ENCODE measurements around the gene SAXO2. TPM values are rescaled to one million over a fixed set of nuclear protein-coding genes. Genes with fewer than 3 reads are reported as not detected.
"Not testable (repeated sequence)": the region's sequence is repeated elsewhere in the genome, so short reads cannot be mapped to it uniquely, and the experiment has no call there.

Gene SAXO2
- polyA plus RNA-seq, 4 donors, result 4.4 to 8.9 (median 6.7) TPM

DNA sequence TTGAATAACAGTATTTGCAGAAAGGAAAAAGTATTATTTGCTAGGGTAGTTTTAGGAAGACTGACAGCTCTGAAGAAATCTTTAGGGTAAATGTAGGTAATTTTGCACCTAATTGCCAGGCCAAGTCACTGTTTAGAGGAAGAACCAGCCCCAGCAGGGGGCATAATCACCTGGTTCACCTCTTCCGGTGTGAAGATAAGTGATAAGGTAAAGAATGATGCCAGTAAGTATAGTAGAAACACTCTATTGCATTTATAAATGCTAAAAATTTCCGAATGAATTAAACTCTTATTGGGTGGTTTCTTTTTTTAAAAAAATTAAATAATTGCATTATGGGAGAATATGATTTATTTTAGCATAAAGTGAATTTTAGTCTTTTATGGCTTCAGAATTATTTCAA is 21.8 kb downstream of the SAXO2 start:
- not testable (repeated sequence) for DNase-seq (ENCODE audit: low read depth in 4 of 4, low spot score in 2 of 4)

DNA sequence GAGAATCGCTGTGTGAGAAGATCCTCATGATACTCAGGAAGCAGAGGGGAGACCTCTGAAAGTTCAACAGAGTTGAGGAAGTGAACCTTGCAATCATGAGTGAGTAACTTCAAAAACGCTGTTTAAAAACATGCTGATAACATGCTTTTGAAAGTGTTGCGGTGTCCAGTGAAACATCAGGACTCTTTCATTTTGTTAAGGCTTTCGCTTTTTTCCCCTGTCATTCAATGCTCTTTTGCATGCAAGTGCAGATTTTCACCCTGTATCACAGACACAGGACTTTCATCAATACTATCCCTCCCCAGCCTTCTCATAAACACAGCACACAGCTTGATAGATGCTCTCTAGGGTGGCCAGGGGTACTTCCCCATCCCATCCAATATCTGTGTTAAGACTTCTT is 23.9 kb downstream of the SAXO2 start:
- not testable (repeated sequence) for DNase-seq (ENCODE audit: low read depth in 4 of 4, low spot score in 2 of 4)

DNA sequence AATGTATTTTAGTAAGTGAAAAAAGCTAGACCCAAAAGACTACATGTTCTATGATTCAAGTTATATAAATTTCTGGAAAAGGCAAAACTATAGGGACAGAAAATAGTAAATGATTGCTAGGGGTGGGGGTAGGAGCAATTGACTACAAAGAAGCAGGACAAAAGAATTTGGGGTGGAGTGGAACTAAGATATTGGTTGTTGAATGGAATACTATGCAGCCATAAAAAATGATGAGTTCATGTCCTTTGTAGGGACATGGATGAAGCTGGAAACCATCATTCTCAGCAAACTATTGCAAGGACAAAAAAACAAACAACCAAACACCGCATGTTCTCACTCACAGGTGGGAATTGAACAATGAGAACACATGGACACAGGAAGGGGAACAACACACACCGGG is 25.6 kb downstream of the SAXO2 start:
- not testable (repeated sequence) for DNase-seq (ENCODE audit: low read depth in 4 of 4, low spot score in 2 of 4)

DNA sequence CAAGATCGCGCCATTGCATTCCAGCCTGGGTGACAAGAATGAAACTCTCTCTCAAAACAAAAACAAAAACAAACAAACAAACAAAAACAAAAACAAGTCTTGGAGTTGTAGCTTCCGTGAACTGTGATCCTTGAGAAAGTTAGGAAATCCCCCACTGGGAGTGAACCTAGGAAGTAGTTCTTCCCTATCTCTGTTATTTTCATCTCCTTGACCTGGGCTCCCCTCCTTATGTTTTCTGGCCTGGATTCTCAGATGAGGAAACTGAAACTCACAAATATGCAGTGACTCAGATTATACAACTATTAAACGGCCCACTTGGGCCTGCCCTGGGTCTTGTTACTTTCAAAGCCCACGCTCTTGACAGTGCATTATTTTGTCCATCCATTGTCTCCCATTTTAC is 29.7 kb downstream of the SAXO2 start:
- no peak for DNase-seq (ENCODE audit: low read depth in 4 of 4, low spot score in 2 of 4)

DNA sequence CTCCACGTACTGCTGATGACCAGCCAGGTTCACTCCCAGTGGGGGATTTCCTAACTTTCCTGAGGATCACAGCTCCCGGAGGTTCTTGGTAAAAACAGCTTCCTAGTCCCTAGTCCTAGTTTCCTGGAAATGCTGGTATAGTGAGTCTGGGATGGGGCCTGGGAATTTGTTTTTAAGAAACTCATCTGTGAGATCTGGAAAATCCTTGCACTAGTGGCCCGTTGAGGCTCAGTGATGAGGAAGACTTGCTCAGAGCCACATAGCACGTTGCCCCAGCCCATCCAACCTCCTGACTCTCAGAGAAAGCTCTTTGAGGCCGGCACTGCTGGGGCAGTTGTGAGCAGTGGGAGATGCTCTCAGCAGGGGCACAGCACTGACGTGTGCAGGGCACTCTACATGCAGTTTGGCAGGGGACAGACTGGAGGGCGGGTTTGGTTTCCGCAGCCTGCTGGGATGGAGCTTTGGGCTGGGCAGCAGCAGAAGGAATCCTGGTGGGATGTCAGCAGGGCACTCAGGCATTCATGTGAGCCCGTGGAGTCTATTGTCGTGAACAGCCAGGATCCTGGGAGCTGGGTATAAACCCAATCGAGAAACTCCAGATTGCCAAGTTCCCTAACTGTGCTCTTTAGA is 31.6 kb downstream of the SAXO2 start:
- no peak for DNase-seq (ENCODE audit: low read depth in 4 of 4, low spot score in 2 of 4)

DNA sequence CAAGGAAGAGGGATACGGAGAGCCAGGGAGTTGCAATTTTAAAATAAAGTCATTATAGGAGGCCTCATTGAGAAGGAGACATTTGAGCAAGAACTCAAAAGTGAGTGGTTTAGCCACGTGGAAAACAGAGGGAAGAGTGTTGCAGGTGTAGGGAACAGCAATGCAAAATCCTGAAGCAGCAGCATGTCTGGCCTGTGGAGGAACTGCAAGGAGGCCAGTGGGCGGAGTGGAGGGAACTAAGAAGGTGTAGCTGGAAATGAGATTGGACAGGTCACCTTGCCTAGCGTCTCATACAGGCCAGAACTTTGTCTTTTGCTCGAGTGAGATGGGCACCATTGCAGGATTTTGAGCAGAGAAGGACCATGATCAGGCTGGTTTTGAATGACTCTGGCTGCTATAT is 34.9 kb downstream of the SAXO2 start:
- no peak for DNase-seq (ENCODE audit: low read depth in 4 of 4, low spot score in 2 of 4)

DNA sequence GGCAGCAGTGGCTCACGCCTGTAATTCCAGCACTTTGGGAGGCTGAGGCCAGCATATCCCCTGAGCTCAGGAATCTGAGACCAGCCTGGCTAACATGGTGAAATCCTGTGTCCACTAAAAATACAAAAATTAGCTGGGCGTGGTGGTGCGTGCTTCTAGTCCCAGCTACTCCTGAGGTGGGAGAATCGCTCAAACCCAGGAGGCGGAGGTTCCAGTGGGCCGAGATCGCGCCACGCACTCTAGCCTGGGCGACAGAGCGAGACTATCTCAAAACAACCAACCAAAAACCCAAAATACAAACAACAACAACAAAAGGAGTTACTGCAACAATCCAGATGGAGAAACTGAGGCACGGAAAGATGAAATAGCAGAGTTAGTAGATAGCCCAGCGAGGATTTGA is 35.4 kb downstream of the SAXO2 start:
- no peak for DNase-seq (ENCODE audit: low read depth in 4 of 4, low spot score in 2 of 4)

DNA sequence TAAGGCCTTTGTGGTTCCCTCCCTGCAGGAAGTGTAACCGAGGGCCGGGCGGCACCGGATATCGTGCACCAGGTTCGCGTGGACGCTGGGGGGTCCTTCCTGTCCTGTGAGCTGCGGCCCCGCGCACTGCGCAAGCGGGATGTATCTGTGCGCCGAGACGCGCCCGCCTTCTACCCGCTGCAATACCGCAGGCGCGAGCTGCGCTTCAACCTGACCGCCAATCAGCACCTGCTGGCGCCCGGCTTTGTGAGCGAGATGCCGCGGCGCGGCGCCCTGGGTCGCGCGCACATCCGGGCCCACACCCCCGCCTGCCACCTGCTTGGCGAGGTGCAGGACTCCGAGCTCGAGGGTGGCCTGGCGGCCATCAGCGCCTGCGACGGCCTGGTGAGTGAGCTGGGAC is 35.9 kb downstream of the SAXO2 start:
- peak in 2 of 4 donors; percentile 1 to 11 for DNase-seq (ENCODE audit: low read depth in 4 of 4, low spot score in 2 of 4)

DNA sequence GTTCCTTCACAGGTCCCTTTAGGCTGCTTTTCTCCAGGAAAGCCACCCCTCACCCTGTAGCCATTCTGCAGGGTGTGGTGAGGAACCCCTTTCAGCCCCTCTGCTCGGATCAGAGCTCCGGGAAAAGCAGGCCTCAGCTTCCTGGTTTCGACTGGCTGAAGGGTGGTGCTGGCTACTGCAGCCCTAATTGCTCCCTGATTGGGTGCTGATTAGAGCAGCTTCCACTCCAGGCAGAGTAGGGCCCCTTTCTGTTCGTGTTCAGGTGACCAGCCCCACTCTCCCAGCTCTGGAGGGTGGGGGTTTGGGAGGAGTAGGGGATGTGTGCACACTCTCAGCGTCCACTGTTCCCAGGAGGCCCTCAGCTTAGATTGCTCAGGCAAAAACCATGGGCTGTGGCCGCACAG is 36.9 kb downstream of the SAXO2 start:
- not testable (repeated sequence) for DNase-seq (ENCODE audit: low read depth in 4 of 4, low spot score in 2 of 4)

DNA sequence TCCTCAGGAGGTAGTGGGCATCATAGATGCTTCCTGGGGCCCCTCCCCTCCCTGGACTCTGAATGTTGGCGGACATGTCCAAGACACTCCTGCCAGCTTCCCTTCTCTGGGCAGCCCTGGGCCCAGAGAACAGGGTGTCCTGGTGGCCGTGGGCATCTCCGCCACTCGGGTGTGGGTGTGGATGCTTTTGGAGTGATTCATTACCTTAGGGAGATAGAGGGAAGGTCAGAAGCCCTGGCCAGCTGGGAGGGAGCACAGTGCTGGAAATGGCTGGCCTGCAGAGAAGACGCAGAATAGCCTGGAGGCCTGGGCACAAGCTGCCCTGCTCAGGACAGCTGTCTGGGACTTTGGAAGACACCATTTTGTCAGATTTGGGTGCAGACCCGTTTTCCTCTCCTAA is 37.7 kb downstream of the SAXO2 start:
- DNase-seq (ENCODE audit: low read depth in 4 of 4, low spot score in 2 of 4), result not testable (repeated sequence)

DNA sequence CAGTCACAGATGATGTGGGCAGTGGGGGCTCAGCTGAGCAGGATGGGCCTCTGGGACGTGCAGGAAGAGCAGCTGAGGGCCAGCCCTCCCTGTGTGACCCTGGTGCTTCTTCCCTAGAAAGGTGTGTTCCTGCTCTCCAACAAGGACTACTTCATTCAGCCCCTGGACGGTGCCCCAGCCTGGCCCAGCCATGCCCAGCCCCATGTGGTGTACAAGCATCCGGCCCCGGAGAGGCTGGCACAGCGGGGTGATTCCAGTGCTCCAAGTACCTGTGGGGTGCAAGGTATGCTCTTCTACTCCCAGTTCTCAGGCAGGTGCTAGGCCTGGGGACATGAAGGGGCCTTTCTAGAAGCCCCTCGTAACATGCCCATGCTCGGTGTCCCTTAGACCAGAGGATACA is 38.3 kb downstream of the SAXO2 start:
- no peak for DNase-seq (ENCODE audit: low read depth in 4 of 4, low spot score in 2 of 4)

DNA sequence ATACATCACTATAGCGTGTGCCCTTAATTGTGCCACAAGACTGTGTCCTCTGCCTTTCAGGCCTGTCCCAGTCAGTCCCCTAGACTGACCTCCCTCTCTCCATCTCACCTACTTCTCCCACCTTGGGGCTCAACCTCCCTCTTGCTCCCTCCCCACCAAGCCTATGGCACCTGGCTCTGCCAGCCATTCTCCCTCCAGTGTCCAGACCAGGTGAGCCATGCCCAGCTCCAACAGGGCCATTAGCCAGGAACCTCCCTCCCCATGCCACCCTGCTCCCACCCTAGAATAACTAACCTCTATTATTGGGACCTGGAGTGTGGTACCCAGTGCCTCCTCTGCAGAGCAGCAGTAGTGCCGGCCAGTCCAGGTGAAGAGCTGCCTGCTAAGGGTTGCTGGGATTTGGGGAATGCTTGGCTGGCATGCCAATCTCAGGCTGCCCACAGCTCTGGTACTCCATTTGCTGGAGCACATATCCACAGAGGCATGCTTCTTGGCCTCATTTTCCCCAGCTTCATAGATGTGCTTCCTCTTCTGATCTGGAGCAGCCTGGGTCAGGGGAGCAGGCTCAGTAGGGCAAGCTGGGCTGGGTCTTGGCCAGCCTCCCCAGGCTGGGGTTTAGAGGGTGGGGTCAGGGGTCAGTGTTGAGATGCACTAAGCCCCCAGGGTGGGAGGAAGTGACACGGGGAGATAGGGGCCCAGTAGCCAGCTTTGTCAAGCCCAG is 38.8 kb downstream of the SAXO2 start:
- DNase-seq (ENCODE audit: low read depth in 4 of 4, low spot score in 2 of 4), result no peak

DNA sequence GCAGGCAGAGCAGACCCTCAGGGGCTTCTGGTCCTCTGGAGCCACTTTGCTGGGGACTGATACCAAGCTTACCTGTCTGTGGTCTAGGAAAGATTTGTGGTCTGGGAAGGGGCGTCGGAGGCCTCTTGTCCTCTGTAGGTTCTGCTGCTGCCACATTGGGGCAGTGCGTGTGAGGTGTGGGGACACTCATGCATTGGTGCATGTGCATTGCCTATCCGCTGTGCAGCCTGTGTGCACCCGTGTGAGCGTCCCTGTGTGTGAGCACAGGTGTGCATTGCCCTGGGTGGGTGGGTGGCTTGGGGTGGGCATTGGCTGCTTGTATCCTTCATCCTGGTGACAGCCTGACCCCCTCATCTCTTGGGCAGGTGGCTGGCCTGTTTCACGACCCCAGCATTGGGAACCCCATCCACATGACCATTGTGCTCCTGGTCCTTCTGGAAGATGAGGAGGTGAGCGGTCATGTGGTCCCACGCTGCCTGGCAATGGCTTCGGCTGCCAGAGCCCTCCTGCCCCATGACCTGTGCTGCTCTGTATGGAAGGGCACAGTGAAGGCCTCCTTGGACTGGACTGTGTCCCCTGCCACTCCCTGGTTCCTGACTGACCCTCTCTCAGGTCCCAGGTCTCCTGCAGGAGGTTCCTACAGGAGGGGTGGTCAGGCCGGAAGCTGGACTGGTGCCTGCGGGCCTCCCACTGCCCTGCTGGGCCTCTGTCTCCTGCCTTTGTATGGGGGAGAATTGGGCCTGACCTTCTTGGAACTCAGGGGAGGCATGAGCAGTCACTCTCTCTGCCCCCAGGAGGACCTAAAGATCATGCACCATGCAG is 41.5 kb downstream of the SAXO2 start:
- DNase-seq (ENCODE audit: low read depth in 4 of 4, low spot score in 2 of 4), result no peak

DNA sequence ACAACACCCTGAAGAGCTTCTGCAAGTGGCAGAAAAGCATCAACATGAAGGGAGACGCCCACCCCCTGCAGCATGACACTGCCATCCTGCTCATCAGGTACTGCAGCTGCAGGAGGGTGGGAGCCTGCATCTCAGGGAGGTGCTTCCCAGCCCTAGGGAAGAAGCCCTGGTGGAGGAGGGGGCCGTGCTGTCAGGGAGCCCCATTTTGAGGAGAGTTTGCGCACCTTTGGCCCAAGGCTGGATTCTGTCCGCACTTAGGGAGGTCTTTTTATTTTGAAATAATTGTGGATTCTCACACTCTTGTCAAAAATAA is 42.1 kb downstream of the SAXO2 start:
- DNase-seq (ENCODE audit: low read depth in 4 of 4, low spot score in 2 of 4), result no peak

DNA sequence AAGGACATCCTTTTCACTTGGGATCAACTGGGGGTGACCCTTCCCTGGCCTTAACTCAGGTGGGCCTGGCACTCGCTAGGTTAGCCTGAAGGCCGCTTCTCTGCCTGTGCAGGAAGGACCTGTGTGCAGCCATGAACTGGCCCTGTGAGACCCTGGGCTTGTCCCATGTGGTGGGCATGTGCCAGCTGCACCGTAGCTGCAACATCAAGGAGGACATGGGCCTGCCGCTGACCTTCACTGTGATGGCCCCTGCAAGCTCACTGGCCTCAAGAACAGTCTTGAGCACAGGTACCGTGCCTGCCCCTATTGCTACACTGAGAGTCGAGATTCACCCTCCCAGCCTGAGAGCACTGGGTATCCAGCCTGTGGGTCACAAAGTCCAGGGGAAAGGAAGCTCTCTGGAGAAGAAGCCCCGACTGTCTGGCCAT is 43.0 kb downstream of the SAXO2 start:
- no peak for DNase-seq (ENCODE audit: low read depth in 4 of 4, low spot score in 2 of 4)

DNA sequence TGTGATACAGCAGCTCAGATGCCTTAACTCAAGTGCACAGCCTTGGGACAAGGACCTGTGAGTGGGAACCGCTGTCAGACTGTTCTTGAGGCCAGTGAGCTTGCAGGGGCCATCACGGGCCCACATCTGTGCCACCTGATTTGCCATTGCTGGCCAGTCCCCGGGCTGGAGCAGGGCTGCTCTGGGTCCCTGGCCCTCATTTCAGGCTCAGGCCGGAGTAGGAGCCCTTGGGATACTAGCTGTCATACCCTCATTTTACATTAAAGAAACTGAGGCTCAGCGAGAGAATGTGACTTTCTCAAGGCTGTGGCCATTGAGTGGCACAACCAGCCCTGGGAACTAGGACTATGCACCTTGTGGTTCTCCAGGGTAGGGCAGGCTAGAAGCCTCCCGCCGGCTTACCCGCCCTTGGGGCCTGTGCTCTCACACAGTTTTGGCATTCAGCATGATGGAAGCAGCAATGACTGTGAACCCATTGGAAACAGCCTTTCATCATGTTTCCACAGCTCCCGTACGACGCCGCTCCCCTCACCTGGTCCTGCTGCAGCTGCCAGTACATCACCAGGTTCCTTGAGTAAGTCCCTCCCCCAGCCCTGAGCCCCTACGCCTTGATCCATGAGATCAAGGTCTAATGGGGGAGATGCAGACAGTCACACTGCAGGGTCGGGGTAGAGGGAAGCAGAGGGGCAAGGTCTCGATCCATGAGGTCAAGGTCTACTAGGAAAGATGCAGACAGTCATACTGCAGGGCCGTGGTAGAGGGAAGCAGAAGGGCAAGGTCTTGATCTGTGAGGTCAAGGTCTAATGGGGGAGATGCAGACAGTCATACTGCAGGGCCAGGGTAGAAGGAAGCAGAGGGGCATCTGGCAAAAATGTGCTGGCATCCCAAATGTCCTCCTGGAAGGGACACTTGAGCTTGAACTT is 44.4 kb downstream of the SAXO2 start:
- DNase-seq (ENCODE audit: low read depth in 4 of 4, low spot score in 2 of 4), result no peak

DNA sequence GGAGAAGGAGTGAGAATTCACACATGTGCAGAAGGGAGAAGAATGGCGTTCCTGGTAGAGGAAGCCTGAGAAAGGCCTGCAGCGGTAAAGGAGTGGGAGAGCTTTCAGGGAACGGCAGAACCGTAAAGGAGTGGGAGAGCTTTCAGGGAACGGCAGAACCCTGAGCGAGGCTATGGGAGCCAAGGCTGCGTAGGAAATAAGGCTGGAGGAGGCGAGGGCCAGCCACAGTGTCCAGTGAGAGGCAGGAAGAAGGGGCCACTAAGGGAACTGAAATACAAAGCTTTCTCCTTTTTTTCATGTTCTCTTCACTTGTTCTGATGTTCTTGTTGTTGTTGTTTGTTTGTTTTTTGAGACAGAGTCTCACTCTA is 45.1 kb downstream of the SAXO2 start:
- no peak for DNase-seq (ENCODE audit: low read depth in 4 of 4, low spot score in 2 of 4)

DNA sequence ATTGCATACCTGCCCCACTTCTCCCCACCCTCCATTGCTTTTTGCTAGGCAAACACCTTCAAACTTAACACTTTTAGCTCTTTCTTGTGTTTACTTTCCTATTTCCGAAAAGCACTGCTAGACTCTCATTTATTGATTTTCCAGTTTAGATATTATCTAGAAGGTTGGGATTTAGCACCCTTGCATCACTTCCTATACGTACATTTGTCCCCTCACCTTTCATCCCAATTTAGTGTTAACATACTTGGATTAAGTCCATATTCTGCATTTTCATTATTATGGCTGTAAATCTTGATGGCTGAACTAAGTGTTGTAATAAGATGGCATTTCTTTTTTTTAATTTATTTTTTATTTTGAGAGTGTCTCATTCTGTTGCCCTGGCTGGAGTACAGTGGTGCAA is 47.2 kb downstream of the SAXO2 start:
- DNase-seq (ENCODE audit: low read depth in 4 of 4, low spot score in 2 of 4), result no peak

DNA sequence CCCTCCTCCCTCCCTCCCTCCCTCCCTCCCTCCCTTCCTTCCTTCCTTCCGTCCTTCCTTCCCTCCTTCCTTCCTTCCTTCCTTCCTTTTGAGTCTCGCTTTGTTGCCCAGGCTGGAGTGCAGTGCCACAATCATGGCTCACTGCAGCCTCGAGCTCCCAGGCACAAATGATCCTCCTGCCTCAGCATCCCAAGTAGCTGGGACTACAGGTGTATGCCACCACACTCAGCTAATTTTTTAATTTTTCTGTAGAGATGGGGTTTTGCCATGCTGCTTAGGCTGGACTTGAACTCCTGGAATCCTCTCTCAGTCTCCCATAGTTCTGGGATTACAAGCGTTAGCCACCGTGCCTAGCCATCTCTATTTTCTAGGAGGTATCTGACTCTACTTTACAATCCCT is 48.7 kb downstream of the SAXO2 start:
- not testable (repeated sequence) for DNase-seq (ENCODE audit: low read depth in 4 of 4, low spot score in 2 of 4)

DNA sequence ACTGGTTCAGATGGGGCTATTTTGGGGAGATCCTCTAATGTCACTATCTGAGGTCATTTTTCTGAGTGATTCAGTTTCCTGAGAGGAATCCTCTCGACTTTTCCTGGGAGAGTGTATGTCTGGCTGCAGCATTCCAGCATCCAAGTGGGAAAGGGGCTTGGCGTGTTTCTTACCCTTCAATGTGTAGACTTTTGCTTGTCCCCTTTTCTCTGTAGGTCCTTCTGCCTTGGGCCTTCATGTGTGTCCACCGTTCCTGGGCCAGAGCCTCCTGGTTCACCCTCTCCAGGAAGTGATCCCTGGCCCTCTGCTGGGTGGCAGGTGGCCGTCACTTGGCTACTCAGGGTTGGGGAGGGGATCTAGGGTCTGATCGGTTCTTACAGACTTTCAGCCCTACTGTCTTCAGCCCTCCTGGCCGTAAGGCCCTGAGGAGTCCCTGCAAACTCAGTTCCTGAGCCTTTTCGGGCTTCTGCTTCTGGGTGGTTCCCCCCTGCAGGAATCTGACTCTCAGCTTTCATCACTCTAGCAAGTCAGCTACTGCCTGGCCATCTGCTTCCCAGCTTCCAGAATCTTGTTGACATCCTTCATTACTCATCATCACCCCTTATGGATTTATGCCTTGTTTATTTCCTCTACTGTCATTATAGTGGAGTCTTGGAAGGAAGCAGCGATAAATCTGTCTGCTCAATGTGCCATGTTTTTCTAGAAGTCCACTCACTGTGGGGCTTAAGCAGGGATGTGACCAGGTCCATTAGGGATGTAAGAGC is 50.1 kb downstream of the SAXO2 start:
- peak in 1 of 4 donors; percentile 2 for DNase-seq (ENCODE audit: low read depth in 4 of 4, low spot score in 2 of 4)
